ENCODE results near the gene AGAP1. TPM values are rescaled to one million over a fixed set of nuclear protein-coding genes. Genes with fewer than 3 reads are reported as not detected.
"Not testable (repeated sequence)": the region's sequence is repeated elsewhere in the genome, so short reads cannot be mapped to it uniquely, and the experiment has no call there.

Gene AGAP1
- total RNA-seq, 1 donor, result 1.1 TPM

DNA sequence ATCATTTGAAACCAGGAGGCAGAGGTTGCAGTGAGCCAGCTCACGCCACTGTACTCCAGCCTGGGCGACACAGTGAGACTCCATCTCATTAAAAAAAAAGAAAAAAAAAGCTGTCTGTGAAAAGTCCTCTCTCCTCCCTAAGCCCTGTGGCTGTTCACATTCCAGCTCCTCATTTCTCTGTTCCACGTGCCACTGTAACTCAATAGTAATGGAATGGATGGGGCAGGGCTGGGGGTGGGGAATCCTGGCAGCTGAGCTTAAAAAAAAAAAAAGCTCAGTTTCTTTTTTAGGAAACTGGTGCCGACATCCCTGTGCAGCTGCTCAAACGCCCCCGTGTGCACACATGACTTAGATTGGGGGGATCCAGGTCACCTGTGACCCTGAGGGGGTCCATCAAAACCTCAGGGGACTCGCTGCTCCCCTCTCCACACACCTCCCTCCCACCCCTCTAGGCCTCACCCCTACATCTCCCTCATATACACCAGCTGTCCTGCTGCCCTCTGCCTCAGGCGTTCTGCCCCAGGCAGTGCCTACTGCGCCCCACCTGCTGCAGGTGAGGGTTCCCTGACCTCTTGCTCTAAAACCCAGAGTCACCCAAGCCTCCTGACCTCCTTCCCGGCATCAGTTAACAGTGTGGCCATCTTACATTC lies 255.4 kb downstream of the AGAP1 start:
- no peak for DNase-seq (ENCODE audit: low read depth in 2 of 3, low spot score in 2 of 3)

DNA sequence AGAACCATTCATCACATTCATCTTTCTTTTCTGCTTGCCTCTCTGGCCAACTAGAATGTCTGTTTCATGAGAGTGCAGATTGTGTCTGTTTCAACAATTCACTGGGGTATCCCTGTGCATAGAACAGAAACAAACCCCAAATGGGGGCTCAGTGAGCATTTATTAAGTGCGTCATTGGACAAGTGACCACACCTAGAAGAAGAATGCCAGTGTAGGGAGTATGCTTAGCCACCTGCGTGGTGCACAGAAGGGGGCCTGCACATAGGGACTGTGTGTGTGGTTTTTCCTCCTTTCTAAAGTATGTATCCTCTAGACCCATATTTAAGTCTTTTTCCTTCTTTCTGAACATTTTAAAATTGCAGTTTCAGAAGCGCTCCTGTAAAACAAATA lies 255.9 kb downstream of the AGAP1 start:
- no peak for DNase-seq (ENCODE audit: low read depth in 2 of 3, low spot score in 2 of 3)

DNA sequence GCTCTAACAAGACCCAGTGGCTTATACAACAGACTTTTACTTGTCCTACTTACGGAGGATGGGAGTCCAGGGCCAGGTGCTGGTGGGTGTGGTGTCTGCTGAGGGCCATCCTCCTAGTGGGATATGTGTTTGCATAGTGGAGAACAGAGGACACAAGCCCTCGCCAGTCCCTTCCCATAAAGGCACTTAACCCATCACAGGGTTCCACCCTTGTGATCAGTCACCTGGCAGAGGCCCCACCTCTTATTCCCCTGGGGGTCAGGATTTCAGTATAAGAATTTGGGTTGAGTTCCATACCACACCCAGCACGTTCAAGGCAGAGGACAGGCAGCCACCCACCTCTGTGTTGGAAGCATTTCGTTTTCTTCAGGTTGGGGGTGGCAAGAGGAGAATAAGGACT lies 259.0 kb downstream of the AGAP1 start:
- no peak for DNase-seq (ENCODE audit: low read depth in 2 of 3, low spot score in 2 of 3)

DNA sequence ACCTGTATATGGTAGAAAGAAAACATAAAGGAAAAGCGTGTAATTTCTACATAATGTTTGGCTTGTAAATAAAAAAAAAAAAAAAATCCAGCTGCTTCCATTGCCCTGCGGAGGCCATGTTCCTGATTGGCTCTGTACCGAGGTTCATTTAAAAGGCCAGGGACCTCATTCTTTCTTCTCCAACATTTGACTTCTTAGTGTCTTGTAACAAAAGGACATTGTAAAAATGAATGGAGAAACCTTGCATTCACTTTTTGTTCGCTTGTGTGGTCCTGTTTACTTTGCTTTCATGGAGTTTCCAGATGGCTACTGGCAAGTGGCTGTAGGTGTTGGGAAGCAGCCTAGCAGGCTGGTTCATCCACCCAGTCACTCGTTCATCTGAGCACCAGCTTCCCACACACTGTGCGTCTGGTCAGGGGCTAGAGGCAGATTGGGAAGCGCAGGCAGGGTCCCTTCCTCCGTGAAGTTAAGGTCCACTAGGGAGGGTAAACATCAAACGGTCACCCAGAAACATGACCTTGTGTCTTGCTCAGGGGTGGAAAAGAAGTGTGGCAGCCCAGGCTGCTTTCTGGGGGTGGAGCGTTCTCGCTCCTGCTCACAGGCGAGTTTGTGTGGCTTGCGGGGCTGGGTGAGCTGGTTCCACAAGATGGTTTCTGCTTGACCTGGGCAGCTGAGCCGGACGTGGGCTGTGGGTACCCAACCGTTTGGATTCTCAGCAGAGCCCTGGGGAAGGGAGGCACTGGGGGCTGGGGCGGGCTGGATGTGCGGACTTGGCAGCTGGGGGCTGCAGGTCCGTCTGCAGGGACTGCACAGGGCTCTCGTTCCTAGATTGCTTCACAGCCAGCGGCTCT lies 260.7 kb downstream of the AGAP1 start:
- DNase-seq (ENCODE audit: low read depth in 2 of 3, low spot score in 2 of 3), result no peak

DNA sequence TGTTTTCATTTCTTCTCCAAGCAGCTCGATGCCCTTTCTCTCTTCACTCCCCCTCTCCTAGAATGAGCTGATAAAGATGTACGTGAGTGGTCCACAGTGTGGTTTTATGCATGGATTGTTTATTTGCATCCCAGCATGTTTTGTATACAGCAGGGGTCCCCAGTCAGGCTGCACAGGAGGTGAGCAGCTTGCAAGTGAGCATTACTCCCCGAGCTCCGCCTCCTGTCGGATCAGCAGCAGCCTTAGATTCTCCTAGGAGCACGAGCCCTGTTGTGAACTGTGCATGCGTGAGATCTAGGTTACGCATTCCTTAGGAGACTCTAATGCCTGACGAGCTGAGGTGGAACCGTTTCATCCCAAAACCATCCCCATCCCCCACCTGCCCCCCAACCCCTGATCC lies 262.6 kb downstream of the AGAP1 start:
- no peak for DNase-seq (ENCODE audit: low read depth in 2 of 3, low spot score in 2 of 3)

DNA sequence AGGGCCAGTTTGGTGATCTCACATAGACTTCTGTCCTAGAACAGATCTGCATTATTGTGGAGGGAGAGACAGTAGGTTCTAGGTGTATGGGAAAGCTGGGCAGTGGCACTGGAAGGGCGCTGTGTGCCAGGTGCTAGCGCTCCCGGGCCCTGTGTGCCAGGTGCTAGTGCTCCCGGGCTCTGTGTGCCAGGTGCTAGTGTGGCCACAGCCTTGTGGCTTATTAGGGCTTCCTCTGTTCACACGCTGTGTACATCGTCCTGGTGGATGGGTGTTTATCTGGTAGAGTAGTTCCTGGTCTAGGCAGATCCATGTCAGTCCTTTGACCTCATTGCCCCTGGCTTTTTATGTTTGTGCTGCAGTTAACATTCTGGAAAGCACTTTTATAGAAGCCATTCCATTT lies 263.4 kb downstream of the AGAP1 start:
- DNase-seq (ENCODE audit: low read depth in 2 of 3, low spot score in 2 of 3), result no peak

DNA sequence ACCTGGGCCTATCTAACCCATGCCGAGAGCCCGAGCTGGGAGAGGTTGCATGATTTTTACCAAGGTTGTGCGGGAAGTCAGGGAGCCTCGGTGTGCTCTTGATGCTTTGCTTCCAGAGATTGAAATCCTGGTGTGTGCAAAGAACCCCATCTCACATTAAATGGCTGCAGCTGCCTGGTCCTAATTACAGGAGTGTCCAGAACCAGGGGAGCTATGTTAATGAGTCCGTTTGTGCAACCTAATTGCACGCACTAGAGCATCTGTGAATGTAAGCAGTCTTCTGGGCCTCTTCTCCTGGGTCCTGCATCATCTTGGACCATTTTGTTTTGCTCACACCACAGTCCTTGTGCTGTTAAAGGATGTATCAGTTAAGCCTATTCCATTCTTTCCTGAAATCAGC lies 263.8 kb downstream of the AGAP1 start:
- no peak for DNase-seq (ENCODE audit: low read depth in 2 of 3, low spot score in 2 of 3)

DNA sequence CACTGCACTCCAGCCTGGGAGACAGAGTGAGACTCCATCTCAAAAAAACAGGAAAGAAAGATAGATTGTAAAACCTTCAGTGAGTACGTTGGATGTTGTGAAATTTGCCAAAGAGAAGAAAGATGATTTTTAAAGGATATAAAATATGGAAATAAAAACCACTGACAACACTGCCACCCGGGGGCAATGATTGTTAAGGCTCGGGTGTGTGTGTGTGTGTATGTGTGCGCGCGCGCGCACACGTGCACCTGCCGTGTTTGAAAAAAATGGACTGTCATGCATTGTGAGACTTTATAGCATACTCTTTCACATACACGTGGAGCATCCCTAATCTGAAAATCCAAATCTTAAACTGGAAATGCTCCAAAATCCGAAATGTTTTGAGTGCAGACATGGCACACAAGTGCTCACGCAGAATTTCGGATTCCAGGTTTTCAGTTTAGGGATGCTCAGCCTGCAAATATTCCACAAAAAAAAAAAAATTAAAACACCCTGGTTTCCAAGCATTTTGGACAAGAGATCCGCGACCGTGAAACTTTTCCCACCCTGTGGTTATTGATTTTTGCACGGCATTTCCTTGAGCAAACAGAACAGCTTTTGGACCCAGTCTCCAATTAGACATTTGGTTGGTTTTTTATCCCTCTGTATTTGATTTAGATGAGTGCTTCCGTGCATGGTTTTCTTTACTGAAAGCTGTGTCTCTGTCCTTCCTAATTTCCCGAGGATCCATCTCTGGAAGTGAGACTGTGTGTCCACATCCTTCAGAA lies 269.2 kb downstream of the AGAP1 start:
- DNase-seq (ENCODE audit: low read depth in 2 of 3, low spot score in 2 of 3), result peak in 1 of 3 donors; percentile 1

DNA sequence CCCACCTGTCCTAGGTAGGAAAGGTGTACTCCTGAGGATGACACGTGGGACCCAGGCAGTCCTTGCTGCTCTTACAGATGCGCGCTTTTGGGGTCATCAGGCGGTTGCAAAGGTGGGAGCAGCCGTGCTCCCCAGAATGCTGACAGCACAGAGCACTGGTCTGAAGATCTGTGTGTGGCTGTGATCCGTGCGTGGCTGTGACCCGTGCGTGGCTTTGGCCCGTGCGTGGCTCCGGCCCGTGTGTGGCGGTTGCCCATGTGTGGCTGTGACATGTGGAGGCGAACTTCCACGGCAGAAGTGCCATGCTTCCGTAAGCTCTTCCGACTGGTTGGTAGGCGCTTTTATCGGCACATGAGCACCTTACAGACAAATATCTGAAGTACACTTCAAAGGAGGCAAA lies 270.0 kb downstream of the AGAP1 start:
- no peak for DNase-seq (ENCODE audit: low read depth in 2 of 3, low spot score in 2 of 3)

DNA sequence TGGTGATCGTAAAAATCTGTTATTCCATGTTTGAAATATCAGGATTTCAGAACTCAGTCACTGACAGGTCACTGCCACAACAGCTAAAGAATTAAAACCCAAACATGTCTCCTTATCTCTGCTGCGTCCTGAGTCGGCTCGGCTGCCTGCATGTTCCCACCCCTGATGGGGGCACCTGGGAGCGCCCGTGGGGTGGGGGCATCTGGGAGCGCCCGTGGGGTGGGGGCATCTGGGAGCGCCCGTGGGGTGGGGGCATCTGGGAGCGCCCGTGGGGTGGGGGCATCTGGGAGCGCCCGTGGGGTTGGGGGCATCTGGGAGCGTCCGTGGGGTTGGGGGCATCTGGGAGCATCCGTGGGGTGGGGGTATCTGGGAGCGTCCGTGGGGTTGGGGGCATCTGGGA lies 270.6 kb downstream of the AGAP1 start:
- not testable (repeated sequence) for DNase-seq (ENCODE audit: low read depth in 2 of 3, low spot score in 2 of 3)

DNA sequence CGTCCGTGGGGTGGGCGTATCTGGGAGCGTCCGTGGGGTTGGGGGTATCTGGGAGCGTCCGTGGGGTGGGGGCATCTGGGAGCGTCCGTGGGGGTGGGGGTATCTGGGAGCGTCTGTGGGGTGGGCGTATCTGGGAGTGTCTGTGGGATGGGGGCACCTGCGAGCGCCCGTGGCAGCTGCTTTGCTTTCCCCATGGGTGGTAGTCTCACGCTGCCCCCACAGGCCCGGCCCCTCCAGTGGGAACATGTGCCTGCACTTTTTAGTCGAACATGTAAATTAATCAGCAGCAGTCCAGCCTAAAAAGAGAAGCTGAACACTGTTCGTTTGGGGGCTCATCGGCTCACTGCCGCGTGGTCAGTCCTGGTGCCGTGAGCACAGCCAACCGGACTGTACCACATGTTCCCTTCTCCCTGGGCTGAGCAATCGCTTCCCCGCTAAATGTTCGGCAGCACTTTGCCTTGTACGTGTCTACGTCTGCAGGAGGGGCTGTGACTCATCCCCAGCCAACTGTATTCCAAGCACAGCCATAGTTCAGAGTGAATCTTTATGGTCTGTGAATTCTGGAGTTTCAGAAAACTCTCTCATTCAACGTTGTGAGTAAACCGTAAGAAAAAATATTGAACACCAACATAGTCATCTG lies 271.5 kb downstream of the AGAP1 start:
- no peak for DNase-seq (ENCODE audit: low read depth in 2 of 3, low spot score in 2 of 3)

DNA sequence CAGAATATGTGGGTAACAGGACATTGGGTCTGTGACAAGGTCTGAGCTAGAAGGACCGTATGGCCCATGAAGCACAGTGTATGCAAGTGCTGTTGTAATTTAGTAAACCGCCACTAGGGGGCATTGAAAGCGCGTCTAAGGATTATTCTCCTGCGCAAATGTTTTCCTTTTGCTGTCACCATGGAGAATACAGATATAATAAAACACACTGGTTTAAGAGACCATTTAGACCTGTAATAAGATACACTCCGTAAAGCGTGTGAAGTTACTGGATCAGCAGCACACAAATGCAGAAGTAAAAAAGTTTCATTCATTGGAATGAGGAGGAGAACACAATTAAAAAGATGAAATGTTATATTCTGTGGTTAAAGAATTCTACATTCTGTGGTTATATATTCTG lies 272.4 kb downstream of the AGAP1 start:
- DNase-seq (ENCODE audit: low read depth in 2 of 3, low spot score in 2 of 3), result peak; percentile 24 to 90 (median 66)

DNA sequence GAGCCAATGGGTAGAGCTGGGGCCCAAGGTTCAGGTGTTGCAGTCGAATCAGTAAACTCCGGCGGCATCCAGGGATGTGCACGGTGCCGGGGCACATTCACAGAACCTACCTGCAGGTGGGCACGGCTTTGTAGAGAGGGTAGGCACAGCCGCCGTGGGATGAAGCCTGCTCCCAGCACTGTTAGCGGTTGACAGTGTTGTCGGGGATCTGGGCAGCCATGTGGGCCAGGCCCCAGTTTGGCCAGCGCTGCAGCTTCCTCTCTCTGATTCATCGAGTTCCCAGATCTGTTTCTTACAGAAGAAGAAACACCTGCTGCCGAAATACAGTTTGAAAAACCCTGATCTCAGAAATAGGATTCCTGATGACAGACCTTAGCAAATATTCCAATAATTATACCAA lies 274.8 kb downstream of the AGAP1 start:
- no peak for DNase-seq (ENCODE audit: low read depth in 2 of 3, low spot score in 2 of 3)

DNA sequence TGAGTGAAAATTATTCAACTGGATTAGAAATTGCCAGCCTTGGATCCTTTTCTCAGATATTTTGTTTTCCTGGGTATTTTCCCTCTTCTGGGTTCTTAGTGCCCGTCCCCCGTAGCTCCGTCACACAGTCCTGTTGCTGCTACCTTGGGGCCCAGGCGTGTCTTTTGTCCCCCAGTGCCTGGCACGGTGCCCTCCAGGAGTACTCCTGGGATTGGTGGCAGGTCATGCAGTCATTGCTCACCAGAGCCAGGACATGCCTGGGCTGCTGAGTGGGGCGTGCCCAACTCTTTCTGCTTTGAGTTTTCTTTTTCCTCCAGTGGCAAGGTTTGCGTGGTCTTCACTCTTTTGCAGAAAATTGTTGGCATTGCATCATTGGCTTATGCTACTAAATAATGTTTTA lies 275.2 kb downstream of the AGAP1 start:
- no peak for DNase-seq (ENCODE audit: low read depth in 2 of 3, low spot score in 2 of 3)

DNA sequence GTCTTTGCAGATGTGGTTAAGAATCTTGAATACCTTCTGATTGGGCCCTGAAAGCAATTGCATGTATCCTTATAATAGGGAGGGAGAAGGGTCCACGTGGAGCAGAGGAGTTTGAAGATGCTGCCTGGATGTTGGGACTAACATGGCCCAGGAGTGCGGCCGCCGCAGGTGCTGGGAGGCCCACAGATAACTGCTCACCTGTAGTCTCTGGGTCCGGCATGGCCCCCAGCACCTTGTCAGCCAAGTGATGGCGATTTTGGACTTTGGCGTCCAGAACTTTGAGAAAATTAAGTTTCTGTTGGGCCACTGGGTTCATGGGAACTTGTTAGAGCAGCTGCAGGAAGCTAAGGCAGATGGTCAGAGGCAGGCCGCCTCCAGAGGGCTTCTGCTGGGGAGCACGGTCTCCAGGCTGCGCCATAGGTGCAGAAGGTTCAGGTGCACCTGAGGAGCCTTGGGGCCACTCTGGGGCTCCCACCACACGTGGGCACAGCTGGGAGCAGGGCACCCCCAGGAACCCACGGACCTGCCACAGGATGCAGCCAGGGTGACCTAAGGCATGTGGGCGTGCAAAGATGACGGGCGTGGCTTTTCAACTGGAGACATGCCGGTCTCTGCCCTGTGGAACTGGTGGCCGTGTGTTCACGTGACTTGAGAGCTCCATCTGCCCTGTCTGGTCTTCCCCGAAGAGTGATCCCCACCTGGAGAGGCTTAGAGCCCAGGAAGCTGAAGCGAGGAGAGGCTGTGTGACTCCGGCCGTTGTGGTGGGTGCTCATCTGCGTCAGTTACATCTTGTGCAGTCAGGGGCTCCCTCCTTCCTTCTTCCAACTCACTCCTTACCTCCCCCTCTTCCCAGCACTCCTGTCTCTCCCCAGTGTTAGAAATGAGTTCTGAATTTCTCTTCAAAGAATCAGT lies 277.3 kb downstream of the AGAP1 start:
- DNase-seq (ENCODE audit: low read depth in 2 of 3, low spot score in 2 of 3), result no peak

DNA sequence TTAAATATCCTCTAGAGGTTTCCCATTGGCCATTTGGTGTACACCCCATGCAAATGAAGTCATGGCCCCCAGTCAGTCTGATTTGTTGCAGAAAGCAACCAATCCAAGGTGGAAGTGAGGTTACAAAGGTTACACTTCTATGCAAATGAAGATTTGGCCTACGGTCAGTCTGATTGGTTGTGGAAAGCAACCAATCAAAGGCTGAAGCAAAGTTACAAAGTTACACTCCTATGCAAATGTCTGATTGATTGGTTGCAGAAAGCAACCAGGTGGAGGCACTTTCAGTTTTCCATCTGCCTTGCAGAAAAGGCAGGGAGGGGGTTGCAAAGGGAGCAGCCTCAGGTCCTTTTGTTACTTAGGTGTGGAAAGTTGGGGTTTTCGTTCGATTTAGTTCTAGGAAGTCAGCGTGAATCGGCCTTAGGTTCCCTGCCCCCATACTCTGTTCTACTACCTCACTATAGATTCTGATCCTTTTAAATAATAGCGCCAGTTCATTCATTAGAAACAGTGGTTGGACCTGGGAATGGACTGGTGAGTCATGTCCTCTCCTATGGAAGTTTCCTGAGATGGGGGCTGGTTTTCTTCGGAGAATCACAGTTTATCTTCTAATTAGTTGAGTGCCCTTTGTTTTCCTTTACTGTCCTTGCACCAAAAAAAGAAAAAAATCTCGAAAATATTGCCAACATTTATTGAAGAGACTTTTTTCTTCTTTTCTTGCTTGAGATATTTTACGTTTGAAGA lies 279.5 kb downstream of the AGAP1 start:
- DNase-seq (ENCODE audit: low read depth in 2 of 3, low spot score in 2 of 3), result no peak

DNA sequence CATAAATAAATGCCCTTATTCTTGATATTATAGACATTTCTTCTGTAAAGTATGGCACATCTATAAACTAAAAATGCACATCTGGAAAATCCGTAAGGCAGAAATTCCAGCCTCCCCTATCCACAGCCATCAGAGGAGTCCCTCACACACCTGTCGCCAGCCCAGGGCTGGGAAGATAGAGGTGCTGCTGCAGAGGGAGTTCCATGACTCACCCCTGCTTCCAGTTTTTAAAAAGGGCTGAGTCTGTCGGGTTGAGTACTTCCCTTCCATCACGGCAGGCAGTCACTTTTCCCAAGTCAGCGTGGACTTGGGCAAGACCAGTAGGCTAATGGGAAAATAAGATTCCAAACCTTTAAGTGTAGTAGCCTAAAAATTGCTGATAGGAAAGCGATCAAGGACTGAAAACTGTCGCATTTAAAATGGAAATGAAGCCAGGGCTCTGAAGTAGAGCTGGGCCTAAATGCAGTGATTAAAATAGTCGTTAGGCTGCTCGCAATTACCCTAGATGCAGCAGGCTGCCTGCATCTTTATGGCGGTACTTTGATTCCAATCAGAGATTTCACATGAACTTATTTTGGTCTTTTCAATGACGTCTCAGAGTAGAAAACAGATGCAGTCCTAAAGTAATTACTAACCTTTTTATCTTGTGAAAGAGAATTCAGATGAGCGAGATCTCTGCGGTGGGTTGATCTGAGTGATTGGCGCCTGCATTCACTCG lies 280.5 kb downstream of the AGAP1 start:
- no peak for DNase-seq (ENCODE audit: low read depth in 2 of 3, low spot score in 2 of 3)

DNA sequence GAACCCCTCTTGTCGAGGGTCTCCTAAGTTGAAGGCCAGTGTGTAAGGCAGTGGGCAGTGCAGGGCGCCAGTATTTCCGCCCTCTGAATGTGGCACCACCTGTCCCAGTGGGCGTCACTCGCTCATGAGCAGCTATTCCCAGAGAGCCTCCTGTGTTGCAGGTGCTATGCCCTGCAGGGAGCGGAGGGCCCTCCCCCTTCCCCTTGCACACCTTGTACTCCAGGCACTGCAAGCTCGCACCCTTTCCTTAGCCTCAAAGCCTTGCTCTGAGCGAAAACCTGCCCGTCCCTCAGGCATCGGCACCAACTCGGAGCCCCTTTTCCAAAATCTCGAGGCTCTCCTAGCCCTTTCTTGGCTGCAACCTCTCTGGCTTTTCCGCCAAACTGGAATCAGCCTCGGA lies 282.7 kb downstream of the AGAP1 start:
- no peak for DNase-seq (ENCODE audit: low read depth in 2 of 3, low spot score in 2 of 3)

DNA sequence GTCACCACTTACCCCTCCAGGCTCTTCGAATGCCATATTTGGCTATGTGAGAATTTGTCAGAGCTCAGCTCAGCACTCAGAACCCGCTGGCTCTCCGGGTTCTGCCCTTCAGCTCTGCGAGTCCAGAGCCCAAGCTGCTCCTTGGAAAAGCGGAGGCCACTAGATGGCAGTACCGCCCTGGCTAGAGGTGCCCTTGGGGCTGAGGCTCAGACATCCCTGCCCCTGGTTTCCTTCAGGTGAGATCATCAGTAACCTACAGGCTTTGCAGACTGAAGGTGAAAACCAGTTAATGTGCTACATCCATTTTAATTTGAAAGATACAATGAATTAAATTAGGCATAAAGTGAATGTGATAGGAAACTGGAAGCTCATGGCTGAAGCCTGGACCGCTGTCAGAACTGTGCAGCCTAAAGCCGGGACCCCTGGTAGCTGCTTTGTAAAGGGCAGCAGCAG lies 285.6 kb downstream of the AGAP1 start:
- peak in 2 of 3 donors; percentile 51 to 65 for DNase-seq (ENCODE audit: low read depth in 2 of 3, low spot score in 2 of 3)
